GM10248 (cell line): Measurements from ENCODE around the gene FGF2.

Source experiments
- CTCF ChIA-PET: fragments of 300-600 bp; sonication (Branson Sonifier 250); formaldehyde crosslinking; extraction: SDS; loops from one replicate; lab custom pipeline; 2021; ENCODE audit warnings: antibody characterized with exemption; lab: Yijun Ruan, JAX
- POLR2A ChIA-PET: fragments of 350-650 bp; sonication (Branson Sonifier 250); formaldehyde crosslinking; extraction: SDS; loops from one replicate; lab custom pipeline; 2020; ENCODE audit warnings: antibody characterized with exemption; lab: Yijun Ruan, JAX
- DNase-seq: peaks from one replicate; pipeline ENCODE4 v3.0.0; 2012; ENCODE audit errors: extremely low spot score
- TF ChIP-seq, protein P1 (sequence below): IDR thresholded peaks from 2 replicates; pipeline ENCODE4 v1.5.1; 2012; ENCODE audit warnings: mild to moderate bottlenecking, low read depth; ENCODE audit errors: extremely low read depth, missing control alignments, control extremely low read depth

FGF2 gene

DNA sequence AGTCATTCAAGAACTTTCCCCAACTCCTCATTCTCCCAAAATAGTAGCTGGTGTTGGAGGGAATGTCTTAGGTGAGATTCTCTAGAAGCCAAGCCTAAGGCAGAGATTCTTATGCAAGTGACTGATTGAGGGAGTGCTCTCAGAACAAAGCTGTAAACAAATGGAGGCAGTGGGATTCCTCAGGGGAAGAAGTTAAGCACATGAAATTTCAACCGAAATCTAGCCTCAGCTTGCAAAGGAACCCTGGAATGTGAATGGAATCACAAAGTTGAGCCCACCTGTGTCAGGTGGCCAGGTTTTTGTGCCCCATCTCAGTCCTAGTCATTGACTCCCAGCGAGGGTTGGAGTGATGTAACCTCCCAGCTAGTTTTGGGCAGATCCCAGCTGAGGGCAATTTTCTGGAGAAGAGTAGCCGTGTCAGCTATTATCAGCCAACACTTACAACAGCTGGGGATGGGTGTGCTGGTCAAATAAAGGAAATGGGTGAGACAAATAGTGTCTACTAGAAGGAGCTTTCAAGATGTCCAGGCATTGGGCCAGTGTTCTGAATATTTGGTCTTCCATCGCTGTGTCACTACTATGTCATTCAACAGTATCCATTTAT, 29.7 kb upstream of the FGF2 start:
- TF ChIP-seq, protein P1, sequence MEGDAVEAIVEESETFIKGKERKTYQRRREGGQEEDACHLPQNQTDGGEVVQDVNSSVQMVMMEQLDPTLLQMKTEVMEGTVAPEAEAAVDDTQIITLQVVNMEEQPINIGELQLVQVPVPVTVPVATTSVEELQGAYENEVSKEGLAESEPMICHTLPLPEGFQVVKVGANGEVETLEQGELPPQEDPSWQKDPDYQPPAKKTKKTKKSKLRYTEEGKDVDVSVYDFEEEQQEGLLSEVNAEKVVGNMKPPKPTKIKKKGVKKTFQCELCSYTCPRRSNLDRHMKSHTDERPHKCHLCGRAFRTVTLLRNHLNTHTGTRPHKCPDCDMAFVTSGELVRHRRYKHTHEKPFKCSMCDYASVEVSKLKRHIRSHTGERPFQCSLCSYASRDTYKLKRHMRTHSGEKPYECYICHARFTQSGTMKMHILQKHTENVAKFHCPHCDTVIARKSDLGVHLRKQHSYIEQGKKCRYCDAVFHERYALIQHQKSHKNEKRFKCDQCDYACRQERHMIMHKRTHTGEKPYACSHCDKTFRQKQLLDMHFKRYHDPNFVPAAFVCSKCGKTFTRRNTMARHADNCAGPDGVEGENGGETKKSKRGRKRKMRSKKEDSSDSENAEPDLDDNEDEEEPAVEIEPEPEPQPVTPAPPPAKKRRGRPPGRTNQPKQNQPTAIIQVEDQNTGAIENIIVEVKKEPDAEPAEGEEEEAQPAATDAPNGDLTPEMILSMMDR: no peak
- no peak for DNase-seq
- ChIA-PET POLR2A (no interaction called here), CTCF (interaction anchor here (0.7 to 2.7 kb wide), 4 partner anchors 9 to 39 kb away, joined by 3 to 9 read pairs (median 4); no protein-coding TSS in a partner anchor)

DNA sequence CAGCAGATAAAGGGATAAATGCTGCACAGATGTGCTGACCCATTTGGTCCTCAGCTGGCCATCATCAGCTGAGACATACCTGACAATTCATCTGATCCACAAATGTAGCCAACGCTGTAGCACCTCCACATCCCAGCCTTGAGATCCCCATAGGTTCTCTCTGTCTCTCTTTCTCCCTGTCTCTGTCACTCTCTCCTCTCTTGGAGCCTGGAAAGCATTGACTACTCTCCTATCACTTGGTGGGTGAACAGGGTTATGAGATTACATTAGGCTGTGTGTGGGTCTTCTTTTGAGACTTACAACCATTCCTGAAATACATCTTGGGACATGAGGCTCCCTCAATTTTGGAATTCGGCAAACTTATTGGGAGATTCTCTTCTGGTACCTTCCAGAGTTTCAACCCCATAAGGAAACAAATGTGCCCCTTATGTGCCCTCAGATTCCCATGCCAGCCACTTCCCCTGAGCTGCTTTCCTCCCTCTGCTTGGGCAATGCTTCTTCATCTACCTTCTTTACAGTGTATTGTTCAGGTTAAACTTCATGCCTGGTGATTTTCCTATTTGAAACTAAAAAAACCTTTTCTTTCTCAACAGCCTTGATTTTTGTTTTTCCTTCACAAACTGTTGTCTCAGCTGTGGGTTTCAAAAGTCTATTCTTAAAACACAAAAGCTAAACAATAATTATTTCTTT, 29.1 kb upstream of the FGF2 start:
- TF ChIP-seq, protein P1: no peak
- ChIA-PET CTCF (interaction anchor here (2.7 kb wide), 1 partner anchor 40 kb away, joined by 9 read pairs; no protein-coding TSS in a partner anchor), POLR2A (no interaction called here)
- no peak for DNase-seq

DNA sequence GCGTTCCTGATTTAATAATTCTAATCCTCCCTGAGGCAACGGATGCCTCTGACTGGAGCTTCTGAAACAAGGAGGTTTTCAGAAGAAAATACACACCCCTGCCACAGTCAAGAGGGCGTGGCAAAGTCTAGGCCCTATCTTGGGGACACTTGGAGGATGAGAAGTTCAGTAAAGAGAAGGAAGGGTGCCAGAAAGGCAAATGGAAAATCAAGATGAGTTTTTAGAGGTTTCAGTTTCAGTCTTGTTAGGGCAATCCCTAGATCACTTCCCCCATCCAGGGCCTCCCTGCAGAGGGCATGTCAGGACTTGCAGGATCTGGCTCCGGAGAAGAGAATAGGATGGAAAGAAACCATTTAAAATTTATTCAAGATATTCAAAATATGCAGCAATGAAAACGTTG, 28.5 kb upstream of the FGF2 start:
- POLR2A ChIA-PET: no interaction called here
- CTCF ChIA-PET: interaction anchor here (2.7 kb wide), 1 partner anchor 40 kb away, joined by 9 read pairs; no protein-coding TSS in a partner anchor
- no peak for DNase-seq
- TF ChIP-seq, protein P1: no peak

DNA sequence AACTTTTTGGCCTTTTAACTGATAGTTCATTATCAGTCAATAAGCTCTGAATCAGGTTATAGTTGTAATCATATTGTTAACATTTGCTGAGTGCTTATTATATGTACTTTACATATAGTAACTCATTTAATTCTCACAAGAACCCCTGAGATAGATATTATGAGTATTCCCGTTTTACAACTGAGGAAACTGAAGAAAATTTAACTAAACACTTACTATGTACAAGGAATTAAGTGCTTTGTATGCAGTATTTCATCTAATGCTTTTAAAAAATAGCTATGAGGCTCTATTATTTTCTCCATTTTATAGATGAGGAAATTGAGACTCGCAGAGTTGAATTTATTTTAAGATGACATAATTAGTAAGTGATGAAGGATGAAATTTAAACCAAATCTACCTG, 27.7 kb upstream of the FGF2 start:
- POLR2A ChIA-PET: no interaction called here
- DNase-seq: no peak
- CTCF ChIA-PET: interaction anchor here (1.4 to 2.7 kb wide), 2 partner anchors 10 to 41 kb away, joined by 3 to 9 read pairs; no protein-coding TSS in a partner anchor
- TF ChIP-seq, protein P1: no peak

DNA sequence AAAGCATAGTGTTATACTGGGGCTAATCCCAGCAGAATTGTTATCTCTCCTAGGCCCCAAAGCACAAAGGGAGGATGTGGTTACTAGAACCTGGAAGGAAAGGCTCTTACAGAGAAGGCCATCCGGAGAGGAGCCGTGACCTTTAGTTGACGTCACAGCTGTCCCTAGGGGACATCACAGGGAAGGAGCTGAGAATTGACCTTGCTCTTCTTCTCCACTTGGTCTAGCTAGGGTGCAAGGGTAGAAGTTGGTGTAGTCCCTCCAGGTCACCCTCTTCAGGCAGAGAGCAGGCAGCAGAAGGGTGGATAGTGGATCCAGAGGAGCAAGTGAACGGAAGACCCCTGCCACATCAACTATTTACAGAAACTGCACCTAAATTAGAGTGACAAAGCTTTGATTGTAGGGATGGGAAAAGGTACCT, 22.8 kb upstream of the FGF2 start:
- TF ChIP-seq, protein P1: no peak
- no peak for DNase-seq
- POLR2A ChIA-PET: no interaction called here
- CTCF ChIA-PET: no interaction called here

DNA sequence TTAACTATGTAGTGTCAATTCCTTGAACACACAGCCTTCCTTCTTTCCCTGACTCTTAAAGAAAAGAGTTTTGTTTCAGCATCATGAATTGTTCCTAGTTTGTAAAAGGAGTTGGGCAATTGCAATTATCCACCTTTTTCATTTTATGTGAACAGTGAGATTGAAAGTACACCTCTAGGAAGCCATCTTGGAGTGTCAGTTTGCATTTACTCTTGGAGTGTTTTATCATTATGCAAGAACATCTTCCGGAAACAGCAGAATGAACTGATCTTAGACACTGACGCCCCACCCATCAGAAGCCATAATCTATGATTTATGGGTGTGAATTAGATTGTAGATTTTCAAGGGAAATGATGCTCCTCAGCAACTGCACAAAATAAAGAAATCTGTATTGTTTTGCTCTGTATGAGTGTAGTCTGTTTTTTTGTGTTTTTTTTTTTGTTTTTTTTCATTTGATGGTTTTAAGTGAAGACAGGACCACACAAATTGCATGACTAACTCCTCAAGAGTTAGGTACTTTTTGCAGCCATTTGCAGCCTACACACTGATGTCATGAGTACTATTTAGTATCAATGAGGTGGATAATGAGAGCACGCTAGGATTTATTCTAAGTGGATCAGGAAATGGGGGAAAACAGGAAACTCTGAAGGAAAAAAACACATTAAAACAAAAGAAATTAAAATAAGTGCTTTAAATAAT, 19.5 kb upstream of the FGF2 start:
- TF ChIP-seq, protein P1: no peak
- ChIA-PET POLR2A (no interaction called here), CTCF (no interaction called here)
- DNase-seq: no peak
